Left ventricle myocardium inferior (tissue), 1 donor: ENCODE measurements around the gene DYNLT2. TPM values are rescaled to one million over a fixed set of nuclear protein-coding genes. Genes with fewer than 3 reads are reported as not detected.

ENCODE experiments used
- DNase-seq: peaks from one replicate; pipeline ENCODE4 v3.0.0-alpha.2; 2020
- H3K27ac ChIP-seq: fragments of 200-600 bp; replicated peaks from 2 replicates; pipeline ENCODE4 v1.8.0; 2021
- H3K27me3 ChIP-seq: fragments of 200-600 bp; 2 replicates; pipeline ENCODE4 v1.8.0; 2021; ENCODE audit warnings: low read depth
- H3K36me3 ChIP-seq: fragments of 200-600 bp; 2 replicates; pipeline ENCODE4 v1.8.0; 2021
- H3K4me1 ChIP-seq: fragments of 200-600 bp; 2 replicates; pipeline ENCODE4 v1.8.0; 2021
- H3K4me3 ChIP-seq: fragments of 200-600 bp; 2 replicates; pipeline ENCODE4 v1.8.0; 2021; ENCODE audit warnings: mild to moderate bottlenecking, moderate library complexity
- H3K9me3 ChIP-seq: fragments of 200-600 bp; replicated peaks from 2 replicates; pipeline ENCODE4 v1.8.0; 2021
- CTCF ChIP-seq: fragments of 200-600 bp; IDR thresholded peaks from 2 replicates; pipeline ENCODE4 v1.8.0; 2021; ENCODE audit warnings: antibody characterized with exemption, mild to moderate bottlenecking, borderline replicate concordance
- intact Hi-C: fragments of 100-400 bp; cut with micrococcal nuclease; formaldehyde crosslinking; loops from one replicate; pipeline ENCODE4 v1.11.0; 2022
- long read RNA-seq: library from polyadenylated mRNA; unstranded; transcript quantifications from one replicate; pipeline ENCODE4 v2.0.0, GENCODE V29; 2021
- total RNA-seq: library from RNA; stranded (reverse); fragmentation: NEBNext Ultra II Directional; extraction: Animal tissue kit (Norgen Biotek cat#: 25700); gene quantifications from one replicate; pipeline ENCODE4 v1.2.1, GENCODE V29; 2021
- donor health status: DM: no; HTN: yes; CAD: no; lungs with severe emphysema.

The DYNLT2 gene, protein sequence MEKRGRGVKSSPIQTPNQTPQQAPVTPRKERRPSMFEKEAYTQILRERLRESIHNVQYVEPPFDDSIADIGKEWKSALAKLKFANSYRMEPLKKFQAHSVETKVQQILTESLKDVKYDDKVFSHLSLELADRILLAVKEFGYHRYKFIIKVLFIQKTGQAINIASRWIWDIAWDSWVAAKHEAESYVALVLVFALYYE
- 0.66 TPM for total RNA-seq
- long read RNA-seq, partial matches to known transcripts = 0 of 2 reads
- long read RNA-seq, other reads (novel, unspliced or antisense) = 0 of 2 reads

DNA sequence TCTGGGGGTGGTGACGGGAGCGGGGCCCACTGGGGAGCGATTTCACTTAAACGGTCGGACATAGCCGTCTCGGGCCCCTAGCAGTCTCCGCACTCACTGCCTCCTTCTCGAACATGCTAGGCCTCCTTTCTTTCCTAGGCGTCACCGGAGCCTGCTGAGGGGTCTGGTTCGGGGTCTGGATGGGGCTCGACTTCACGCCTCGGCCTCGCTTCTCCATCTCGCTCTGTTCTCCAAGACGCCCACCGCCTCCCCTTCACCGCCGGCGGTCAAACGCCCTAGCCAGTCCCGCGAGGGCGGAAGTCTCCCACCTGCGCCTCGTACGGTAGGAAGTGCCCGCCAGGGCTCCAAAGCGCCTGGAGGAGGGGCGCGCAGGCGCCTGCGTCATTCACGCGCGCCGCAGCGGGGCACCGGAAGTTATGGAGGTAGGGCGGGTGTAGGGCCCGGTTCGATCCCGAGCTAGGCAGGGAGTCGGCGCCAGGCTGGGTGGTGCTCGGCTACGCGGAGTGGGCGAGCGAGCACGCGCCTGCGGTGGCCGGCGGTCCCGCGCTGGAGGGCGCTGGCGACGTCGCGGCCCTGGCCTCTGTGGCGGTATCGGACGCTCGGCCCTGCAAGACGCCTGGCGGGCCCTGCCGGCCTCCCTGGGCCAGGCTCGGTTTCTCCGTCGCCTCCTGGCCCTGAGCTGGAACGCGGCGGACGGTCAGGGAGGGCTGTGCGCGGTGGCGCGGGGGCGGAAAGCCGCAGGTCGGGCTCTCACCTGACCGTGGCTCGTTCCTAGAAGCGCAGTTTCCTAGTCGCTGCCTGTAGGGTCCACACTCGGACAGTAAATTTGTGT lies at the start of gene DYNLT2, which contains the start of gene ERMARD:
TSS of gene DYNLT2 (minus strand) at position 331 of the 832 bp plus-strand sequence. CDS start at position 217, 114 bp downstream.
TSS of gene ERMARD (plus strand) at position 381 of the 832 bp plus-strand sequence. CDS start at position 417, 36 bp downstream.
- Histone ChIP-seq H3K9me3 (no peaks in the 10 kb centered on the region), H3K36me3 (peaks cover under 1% of the 10 kb centered on the region), H3K4me3 (peak within 1 kb of the TSS; percentile 89), H3K27ac (peak within 1 kb of the TSS; percentile 96), H3K4me1 (peaks cover 34% of the 10 kb centered on the region), H3K27me3 (no peaks in the 10 kb centered on the region)
- TF ChIP-seq CTCF = peak; percentile 56
- intact Hi-C loops = no loop called here
- DNase-seq = peak; percentile 93

DNA sequence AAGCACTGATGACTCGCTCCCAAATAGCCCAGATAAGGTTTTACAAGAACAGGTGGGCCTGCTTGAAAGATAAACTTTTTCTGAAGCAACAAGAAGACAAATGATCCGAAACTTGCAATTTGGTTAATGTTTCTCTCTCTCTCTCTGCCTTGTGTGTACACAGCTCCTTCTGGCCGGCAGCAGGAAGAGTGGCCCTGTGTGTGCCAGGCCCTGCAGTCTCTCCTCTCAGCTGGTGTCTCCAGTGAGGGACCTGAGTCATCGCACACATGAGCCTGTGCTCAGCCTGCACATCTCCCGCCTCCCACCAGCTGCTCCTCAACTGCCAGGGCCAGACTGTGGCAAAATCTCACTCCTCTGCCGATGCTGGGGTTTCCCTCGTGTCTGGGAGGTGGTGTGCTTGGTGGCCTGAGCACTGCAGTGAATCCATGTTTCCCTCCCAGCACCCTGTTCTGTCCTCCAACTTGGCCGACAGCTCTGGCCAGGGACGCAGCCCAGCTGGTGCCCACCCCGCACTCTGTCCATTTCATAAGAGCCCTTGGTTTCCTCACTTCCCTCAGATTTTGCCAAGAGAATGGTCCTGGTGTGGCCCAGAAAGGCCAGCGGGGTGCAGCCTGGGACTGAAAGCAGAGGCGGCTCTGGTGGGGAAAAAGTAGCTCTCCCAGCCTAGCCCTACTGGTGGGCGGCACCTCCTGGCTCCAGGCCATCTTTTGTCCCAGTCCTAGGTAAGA lies 49.5 kb upstream of the DYNLT2 start:
- intact Hi-C loops = no loop called here
- Histone ChIP-seq H3K4me1 (no peaks in the 10 kb centered on the region), H3K4me3 (no peak overlapping the region), H3K27me3 (peaks cover 74% of the 10 kb centered on the region), H3K36me3 (no peaks in the 10 kb centered on the region), H3K9me3 (no peaks in the 10 kb centered on the region), H3K27ac (no peak overlapping the region)
- no peak for TF ChIP-seq CTCF
- no peak for DNase-seq

- Histone ChIP-seq H3K4me3 (no peak overlapping the region), H3K4me1 (no peaks in the 10 kb centered on the region), H3K36me3 (no peaks in the 10 kb centered on the region), H3K27me3 (peaks cover 70% of the 10 kb centered on the region), H3K9me3 (no peaks in the 10 kb centered on the region), H3K27ac (no peak overlapping the region)
- TF ChIP-seq CTCF = no peak
- intact Hi-C loops = no loop called here
- no peak for DNase-seq
Measured at GRCh38 chr6:169800116-169800667, 48.8 kb upstream of the DYNLT2 start.

- peaks cover 71% of the 10 kb centered on the region for H3K27me3 ChIP-seq
- H3K4me3 ChIP-seq = no peak overlapping the region
- no peak for TF ChIP-seq CTCF
- H3K9me3 ChIP-seq = no peaks in the 10 kb centered on the region
- intact Hi-C loops = no loop called here
- H3K4me1 ChIP-seq = no peaks in the 10 kb centered on the region
- H3K27ac ChIP-seq = no peak overlapping the region
- no peak for DNase-seq
- H3K36me3 ChIP-seq = no peaks in the 10 kb centered on the region
Measured at GRCh38 chr6:169799474-169799926, 48.1 kb upstream of the DYNLT2 start.
